Gastrocnemius medialis (tissue), 4 donors: Measurements from ENCODE around the gene SLC30A5. TPM values are rescaled to one million over a fixed set of nuclear protein-coding genes. Genes with fewer than 3 reads are reported as not detected.
"Not testable (repeated sequence)": the region's sequence is repeated elsewhere in the genome, so short reads cannot be mapped to it uniquely, and the experiment has no call there.

Experiments used
- ATAC-seq, 2 donors: fragments of 150-250 bp; one replicate each; pipeline ENCODE4 v1.9.1; 2016
- DNase-seq, 2 donors: peaks; one replicate each; pipeline ENCODE4 v3.0.0-alpha.2; 2019
- H3K27ac ChIP-seq, 4 donors: fragments of 200-600 bp; sonication (generic); 1 replicate in 1 of 4; 2 replicates in 3 of 4; pipeline ENCODE4 v1.5.1; 2016 to 2018; ENCODE audit warnings: mild to moderate bottlenecking in 2 of 4, moderate library complexity in 1 of 4
- H3K27me3 ChIP-seq, 3 donors: fragments of 200-600 bp; sonication (generic) in 2 of 3; 1 replicate in 1 of 3; 2 replicates in 2 of 3; pipeline versions ENCODE4 v1.5.1 to v1.6.0; 2016 to 2019; ENCODE audit warnings: mild to moderate bottlenecking in 1 of 3, moderate library complexity in 1 of 3
- H3K36me3 ChIP-seq, 2 donors: fragments of 200-600 bp; sonication (generic) in 1 of 2; one replicate each; pipeline ENCODE4 v1.5.1; 2017 to 2018
- H3K4me1 ChIP-seq, 2 donors: fragments of 200-600 bp; sonication (generic) in 1 of 2; one replicate each; pipeline ENCODE4 v1.5.1; 2016 to 2017; ENCODE audit warnings: mild to moderate bottlenecking in 2 of 2
- H3K4me3 ChIP-seq, 4 donors: fragments of 200-600 bp; sonication (generic) in 3 of 4; 1 replicate in 1 of 4; 2 replicates in 3 of 4; pipeline ENCODE4 v1.5.1; 2016 to 2019; ENCODE audit warnings: mild to moderate bottlenecking in 2 of 4
- H3K9me3 ChIP-seq, 3 donors: fragments of 200-600 bp; sonication (generic) in 2 of 3; 1 replicate in 1 of 3; 2 replicates in 2 of 3; pipeline ENCODE4 v1.5.1; 2016 to 2019
- POLR2A ChIP-seq, 2 donors: fragments of 450-650 bp; IDR thresholded peaks; one replicate each; pipeline ENCODE4 v1.6.1; 2017; ENCODE audit warnings: antibody characterized with exemption in 2 of 2, mild to moderate bottlenecking in 2 of 2, moderate library complexity in 2 of 2
- in situ Hi-C, 4 donors: fragments of 200-750 bp; cut with MboI; loops; one replicate each; pipeline versions ENCODE4 v1.15.0 to v1.8.0; 2017; ENCODE audit warnings: low sequenced_read_pairs in 4 of 4
- intact Hi-C: fragments of 100-400 bp; cut with DNase I; formaldehyde crosslinking; loops from one replicate; pipeline ENCODE4 v1.15.1; 2023; ENCODE audit warnings: low total_unique reads
- total RNA-seq, 4 donors: library from RNA; depleted of rRNA; stranded (reverse); fragments of >200 nt; gene quantifications; one replicate each; pipeline versions ENCODE4 v1.1.0 to v1.2.3, GENCODE V29; 2016
- TF ChIP-seq, protein P1 (sequence below), 5 experiments: fragments of 450-650 bp in 3 of 5; fragments of 200-600 bp in 2 of 5; sonication (generic) in 2 of 5; IDR thresholded peaks in 4 of 5; conservative IDR thresholded peaks in 1 of 5; 1 replicate in 4 of 5; 2 replicates in 1 of 5; pipeline ENCODE4 v1.5.1; 2016 to 2019; ENCODE audit warnings: antibody characterized with exemption in 5 of 5, mild to moderate bottlenecking in 3 of 5, moderate library complexity in 3 of 5

Gene SLC30A5
- total RNA-seq, 4 donors from 2014 or later: 14.6 to 35.3 (median 24.5) TPM

DNA sequence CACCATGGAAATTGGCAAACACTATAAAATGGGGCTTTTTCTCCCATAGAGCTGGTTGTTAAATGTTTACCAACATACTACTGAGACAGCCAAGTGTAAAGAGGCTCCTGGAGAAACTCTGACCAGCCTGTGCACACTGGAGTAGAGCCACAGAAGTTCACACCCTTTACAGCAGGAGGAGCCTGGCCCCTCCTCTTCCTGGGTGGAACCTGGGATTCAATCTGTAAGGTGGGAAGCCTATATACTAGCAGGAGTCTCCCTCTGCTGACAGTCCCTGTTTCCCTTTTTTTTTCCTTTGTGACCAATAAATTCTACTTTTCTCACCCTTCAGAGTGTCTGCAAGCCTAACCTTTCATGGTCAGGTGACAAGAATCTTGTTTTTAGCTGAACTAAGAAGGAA is 10.4 kb upstream of the SLC30A5 start:
- no peaks in the 10 kb centered on the region for H3K27me3 ChIP-seq
- no peaks in the 10 kb centered on the region for H3K9me3 ChIP-seq
- no peak overlapping the region for H3K4me3 ChIP-seq
- TF ChIP-seq, protein P1, sequence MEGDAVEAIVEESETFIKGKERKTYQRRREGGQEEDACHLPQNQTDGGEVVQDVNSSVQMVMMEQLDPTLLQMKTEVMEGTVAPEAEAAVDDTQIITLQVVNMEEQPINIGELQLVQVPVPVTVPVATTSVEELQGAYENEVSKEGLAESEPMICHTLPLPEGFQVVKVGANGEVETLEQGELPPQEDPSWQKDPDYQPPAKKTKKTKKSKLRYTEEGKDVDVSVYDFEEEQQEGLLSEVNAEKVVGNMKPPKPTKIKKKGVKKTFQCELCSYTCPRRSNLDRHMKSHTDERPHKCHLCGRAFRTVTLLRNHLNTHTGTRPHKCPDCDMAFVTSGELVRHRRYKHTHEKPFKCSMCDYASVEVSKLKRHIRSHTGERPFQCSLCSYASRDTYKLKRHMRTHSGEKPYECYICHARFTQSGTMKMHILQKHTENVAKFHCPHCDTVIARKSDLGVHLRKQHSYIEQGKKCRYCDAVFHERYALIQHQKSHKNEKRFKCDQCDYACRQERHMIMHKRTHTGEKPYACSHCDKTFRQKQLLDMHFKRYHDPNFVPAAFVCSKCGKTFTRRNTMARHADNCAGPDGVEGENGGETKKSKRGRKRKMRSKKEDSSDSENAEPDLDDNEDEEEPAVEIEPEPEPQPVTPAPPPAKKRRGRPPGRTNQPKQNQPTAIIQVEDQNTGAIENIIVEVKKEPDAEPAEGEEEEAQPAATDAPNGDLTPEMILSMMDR (IDR thresholded peaks at IDR 0.05 in 4 of 5, conservative IDR thresholded peaks at IDR 0.05 in 1 of 5): no peak
- no peak for TF ChIP-seq POLR2A (IDR thresholded peaks at IDR 0.05)
- in situ Hi-C loops (loop anchor here in 1 of 4 donors (25.0 kb wide), 1 partner anchor 279 kb away; the partner anchor contains the start of genes AK6, RAD17 and TAF9), intact Hi-C loops (no loop called here)
- H3K27ac ChIP-seq: no peak overlapping the region
- DNase-seq (no peak), ATAC-seq (no peak)
- H3K36me3 ChIP-seq: no peaks in the 10 kb centered on the region
- H3K4me1 ChIP-seq: no peaks in the 10 kb centered on the region

DNA sequence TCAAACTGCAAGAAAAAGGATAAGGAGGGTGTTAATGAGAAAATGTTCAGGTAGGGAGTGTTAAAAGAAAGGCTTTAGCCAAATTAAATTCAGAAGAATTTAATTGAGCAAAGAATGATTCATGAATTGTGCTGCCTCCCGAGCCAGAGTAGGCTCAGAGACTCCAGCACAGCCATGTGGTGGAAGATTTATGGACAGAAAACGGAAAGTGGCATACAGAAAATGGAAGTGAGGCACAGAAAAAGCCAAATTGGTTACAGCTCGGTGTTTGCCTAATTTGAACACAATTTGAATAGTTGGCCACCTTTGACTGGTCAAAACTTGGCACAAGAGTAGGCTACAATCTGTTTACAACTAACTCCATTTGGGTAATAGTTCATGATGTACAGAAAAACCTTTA is 9.6 kb upstream of the SLC30A5 start:
- Histone ChIP-seq H3K27ac (no peak overlapping the region), H3K9me3 (no peaks in the 10 kb centered on the region), H3K36me3 (no peaks in the 10 kb centered on the region), H3K4me3 (no peak overlapping the region), H3K4me1 (no peaks in the 10 kb centered on the region), H3K27me3 (no peaks in the 10 kb centered on the region)
- ATAC-seq (no peak), DNase-seq (no peak)
- intact Hi-C loops (no loop called here), in situ Hi-C loops (loop anchor here in 1 of 4 donors (25.0 kb wide), 1 partner anchor 278 kb away; the partner anchor contains the start of genes AK6, RAD17 and TAF9)
- TF ChIP-seq, protein P1 (IDR thresholded peaks at IDR 0.05 in 4 of 5, conservative IDR thresholded peaks at IDR 0.05 in 1 of 5): no peak
- no peak for TF ChIP-seq POLR2A (IDR thresholded peaks at IDR 0.05)

DNA sequence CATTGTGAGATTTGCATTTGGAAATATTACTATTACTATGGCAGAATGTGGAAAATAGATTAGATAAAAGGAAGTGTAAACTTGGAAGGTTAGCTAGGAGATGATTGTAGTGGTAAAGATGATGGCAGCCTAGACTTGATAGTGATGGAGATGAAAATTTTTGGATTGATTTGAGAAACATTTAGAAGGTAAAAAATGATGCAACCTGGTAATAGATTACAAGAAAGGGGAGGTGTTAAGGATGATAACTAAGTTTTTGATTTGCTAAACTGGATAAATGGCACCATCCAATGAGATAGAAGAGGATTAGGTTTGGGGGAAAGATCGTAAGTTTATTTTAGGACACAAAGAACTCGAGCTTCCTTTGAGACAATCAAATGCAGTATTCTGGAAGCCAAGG is 8.9 kb upstream of the SLC30A5 start:
- ATAC-seq: no peak
- TF ChIP-seq POLR2A (IDR thresholded peaks at IDR 0.05): no peak
- TF ChIP-seq, protein P1 (IDR thresholded peaks at IDR 0.05 in 4 of 5, conservative IDR thresholded peaks at IDR 0.05 in 1 of 5): no peak
- in situ Hi-C loops (loop anchor here in 1 of 4 donors (25.0 kb wide), 1 partner anchor 277 kb away; the partner anchor contains the start of genes AK6, RAD17 and TAF9), intact Hi-C loops (no loop called here)
- H3K4me1 ChIP-seq: no peaks in the 10 kb centered on the region
- no peak overlapping the region for H3K4me3 ChIP-seq
- no peaks in the 10 kb centered on the region for H3K9me3 ChIP-seq
- H3K36me3 ChIP-seq: no peaks in the 10 kb centered on the region
- no peak overlapping the region for H3K27ac ChIP-seq
- DNase-seq: no peak
- no peaks in the 10 kb centered on the region for H3K27me3 ChIP-seq

DNA sequence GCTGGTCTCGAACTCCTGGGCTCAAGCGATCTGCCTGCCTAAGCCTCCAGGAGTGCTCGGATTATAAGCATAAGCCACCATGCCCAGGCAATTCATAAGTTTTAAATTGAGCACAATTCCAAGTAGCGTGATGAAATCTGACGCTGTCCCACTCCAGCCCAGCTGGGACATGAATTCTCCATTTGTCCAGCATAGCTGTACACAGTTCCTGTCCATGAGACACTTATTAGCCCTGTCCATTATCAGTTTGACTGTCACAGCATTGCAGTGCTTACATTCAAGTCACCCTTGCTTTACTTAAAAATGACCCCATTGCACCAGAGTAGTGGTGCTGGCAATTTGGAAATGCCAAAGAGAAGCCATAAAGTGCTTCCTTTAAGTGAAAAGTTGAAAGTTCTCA is 7.6 kb upstream of the SLC30A5 start:
- Histone ChIP-seq H3K4me3 (no peak overlapping the region), H3K27me3 (no peaks in the 10 kb centered on the region), H3K27ac (no peak overlapping the region), H3K9me3 (no peaks in the 10 kb centered on the region), H3K36me3 (no peaks in the 10 kb centered on the region), H3K4me1 (no peaks in the 10 kb centered on the region)
- in situ Hi-C loops: loop anchor here in 1 of 4 donors (25.0 kb wide), 1 partner anchor 276 kb away; the partner anchor contains the start of genes AK6, RAD17 and TAF9
- TF ChIP-seq POLR2A (IDR thresholded peaks at IDR 0.05): no peak
- TF ChIP-seq, protein P1 (IDR thresholded peaks at IDR 0.05 in 4 of 5, conservative IDR thresholded peaks at IDR 0.05 in 1 of 5): no peak
- ATAC-seq (no peak), DNase-seq (no peak)
- intact Hi-C loops: no loop called here

DNA sequence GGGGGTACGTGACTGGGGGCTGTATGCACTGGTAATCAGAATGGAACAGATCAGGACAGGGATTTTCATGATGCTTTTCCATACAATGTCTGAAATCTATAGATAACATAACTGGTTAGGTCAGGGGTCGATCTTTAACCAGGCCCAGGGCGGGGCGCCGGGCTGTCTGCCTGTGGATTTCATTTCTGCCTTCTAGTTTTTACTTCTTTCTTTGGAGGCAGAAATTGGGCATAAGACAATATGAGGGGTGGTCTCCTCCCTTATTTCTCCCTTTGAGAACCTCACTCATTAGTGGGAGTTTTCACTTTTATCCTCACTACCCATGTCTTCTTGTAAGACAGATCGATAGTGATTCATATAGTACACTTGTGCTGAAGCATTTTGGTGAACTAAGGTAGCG is 5.8 kb upstream of the SLC30A5 start:
- DNase-seq, ATAC-seq, H3K36me3 ChIP-seq, H3K4me3 ChIP-seq, H3K9me3 ChIP-seq, H3K27ac ChIP-seq, H3K27me3 ChIP-seq, intact Hi-C loops, H3K4me1 ChIP-seq: not testable (repeated sequence)
- in situ Hi-C loops: loop anchor here in 1 of 4 donors (25.0 kb wide), 1 partner anchor 274 kb away; the partner anchor contains the start of genes AK6, RAD17 and TAF9
